HT1080 (cell line): ENCODE measurements around the gene PRKN. TPM values are rescaled to one million over a fixed set of nuclear protein-coding genes. Genes with fewer than 3 reads are reported as not detected.
"Not testable (repeated sequence)": the region's sequence is repeated elsewhere in the genome, so short reads cannot be mapped to it uniquely, and the experiment has no call there.

Experiments used
- DNase-seq: peaks from one replicate; pipeline ENCODE4 v3.0.0-alpha.2; 2015; ENCODE audit warnings: low read depth
- total RNA-seq: library from RNA; depleted of rRNA; stranded (reverse); fragments of >200 nt; shearing (Covaris generic); gene quantifications from 2 replicates; pipeline ENCODE4 v1.2.3, GENCODE V29; 2014

PRKN gene
- total RNA-seq, 1 experiment from 2014 or later = not detected

DNA sequence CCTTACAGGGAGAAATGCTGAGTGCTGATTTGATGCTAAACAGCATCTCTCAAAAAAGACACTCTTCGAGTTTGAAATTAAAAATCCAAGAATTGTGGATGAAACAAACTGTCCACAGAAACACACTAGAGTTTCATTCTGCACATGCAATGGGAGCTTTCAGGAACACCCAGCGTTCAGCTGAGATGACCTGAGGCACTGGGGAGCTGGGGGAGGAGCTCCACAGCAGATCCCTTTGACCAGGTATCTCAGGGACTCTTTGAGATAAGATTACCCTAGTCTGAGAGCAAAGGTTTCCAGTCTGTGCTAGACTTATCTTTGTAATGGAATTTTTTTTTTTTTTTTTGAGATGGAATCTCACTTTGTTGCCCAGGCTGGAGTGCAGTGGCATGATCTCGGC lies 1382.9 kb downstream of the PRKN start:
- DNase-seq = no peak

DNA sequence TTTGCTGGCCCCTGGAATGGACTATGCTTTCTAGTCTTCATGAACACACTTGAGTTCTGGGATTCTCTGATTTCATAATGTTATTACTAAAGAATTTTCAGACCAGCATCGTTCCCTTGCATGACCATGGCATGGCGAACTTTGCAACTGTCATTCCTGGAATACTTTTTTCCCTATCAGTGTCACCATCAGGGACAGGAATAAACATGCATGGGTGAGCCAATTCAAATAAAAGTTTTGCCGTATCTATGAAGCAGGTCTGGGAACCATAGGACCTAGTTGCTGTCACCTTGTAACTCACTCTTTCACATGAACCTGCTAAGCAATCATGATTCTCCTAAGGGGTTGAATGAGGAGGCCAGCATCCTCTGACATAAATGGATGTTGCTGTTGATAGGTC lies 1385.5 kb downstream of the PRKN start:
- no peak for DNase-seq

DNA sequence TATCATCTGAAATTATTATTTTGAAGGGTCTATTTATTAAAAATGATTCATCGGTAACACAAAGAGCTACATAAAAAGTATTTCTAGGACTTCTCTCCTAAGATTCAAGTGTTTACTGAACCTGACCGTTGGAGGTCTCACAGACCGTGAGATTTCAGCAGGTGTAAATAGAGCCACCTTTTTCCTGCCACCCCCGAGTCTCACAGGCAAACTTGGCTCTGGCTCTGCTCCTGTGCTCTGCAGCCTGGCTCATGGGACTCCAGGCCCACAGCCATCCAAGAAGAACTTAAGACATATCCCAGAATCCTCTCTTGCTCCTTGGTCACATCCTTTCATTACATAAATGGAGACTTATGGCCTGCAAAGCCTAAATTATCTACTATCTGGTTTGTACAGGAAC lies 1385.9 kb downstream of the PRKN start:
- DNase-seq = no peak

DNA sequence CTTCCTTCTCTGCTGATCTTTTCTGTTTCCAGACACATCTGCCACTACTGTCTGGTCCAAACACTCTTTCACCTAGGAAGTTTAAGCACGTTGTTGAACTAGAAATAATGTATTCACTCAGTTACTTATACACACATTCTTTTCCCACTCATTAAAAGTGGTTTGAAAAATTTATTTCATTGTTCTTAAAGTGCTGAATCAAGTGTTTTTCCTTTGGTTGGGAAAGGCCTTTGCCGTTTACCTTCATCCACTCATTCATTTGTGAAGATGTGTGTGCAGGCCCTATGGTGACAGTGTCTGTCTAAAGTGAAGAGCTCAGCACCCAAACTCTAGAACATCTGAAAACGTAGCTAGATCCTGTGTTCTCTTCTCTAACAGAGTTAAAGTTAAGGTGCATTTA lies 1389.6 kb downstream of the PRKN start:
- DNase-seq = no peak

DNA sequence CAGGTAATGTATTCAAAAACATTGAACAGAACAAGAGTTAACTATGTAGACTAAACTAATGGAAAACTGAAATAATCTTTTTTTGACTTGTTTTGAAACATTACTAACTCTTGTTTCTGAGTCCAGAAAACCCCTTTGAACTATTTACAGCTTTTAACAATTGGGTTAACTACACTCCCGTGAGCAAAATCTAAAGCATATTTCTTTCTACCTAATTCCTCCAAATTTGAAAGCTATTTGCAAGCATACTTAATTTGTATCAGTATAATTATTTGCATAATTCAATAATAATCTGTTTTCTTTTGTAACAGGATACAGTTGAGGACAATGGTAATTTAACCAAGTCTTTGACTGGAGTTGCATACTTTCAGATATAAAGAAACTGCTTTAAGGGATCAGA lies 1391.1 kb downstream of the PRKN start:
- DNase-seq = no peak

DNA sequence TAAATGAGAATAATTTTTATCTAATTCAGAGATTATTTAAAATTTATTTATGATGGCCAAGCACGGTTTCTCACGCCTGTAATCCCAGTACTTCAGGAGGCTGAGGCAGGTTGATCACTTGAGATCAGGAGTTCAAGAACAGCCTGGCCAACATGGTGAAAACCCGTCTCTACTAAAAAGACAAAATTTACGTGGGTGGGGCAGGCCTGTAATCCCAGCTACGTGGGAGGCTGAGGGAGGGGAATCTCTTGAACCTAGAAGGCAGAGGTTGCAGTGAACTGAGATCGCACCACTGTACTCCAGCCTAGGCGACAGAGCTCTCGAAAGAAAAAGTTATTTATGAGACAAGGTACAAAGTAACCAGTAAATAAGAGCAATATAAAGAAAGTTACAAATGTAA lies 1394.2 kb downstream of the PRKN start:
- no peak for DNase-seq

DNA sequence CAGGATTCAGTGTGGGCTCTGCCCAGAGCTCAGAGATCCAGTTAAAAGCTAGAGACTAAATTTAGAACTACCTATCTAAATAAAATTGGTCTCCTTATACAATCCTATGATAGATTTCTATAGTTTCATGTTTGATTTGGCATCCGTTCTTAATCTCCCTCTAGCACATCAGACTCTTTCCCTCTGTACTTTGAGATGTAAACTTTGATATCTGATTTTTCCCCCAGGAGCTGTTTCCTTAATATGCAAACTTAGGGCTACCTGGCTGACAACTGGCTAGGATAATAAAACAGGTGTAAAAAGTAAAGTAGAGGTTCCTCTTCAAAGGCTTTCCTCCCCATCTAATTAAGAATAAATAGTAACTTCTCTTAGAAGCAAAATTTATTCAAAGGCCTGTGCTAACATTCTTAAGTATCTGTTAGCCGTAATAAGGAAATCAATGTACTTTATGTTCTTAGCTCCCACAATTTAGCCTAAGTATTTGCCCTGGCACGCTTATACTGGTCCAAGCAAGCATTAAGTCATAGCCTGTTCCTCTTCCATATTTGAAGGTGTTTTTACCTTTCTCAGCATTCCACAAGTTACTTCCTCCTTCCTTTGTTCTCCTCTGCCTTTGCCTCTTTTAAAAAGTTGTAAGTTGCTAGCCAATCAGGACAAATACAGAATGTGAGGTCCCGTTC lies 1396.0 kb downstream of the PRKN start:
- DNase-seq = not testable (repeated sequence)

DNA sequence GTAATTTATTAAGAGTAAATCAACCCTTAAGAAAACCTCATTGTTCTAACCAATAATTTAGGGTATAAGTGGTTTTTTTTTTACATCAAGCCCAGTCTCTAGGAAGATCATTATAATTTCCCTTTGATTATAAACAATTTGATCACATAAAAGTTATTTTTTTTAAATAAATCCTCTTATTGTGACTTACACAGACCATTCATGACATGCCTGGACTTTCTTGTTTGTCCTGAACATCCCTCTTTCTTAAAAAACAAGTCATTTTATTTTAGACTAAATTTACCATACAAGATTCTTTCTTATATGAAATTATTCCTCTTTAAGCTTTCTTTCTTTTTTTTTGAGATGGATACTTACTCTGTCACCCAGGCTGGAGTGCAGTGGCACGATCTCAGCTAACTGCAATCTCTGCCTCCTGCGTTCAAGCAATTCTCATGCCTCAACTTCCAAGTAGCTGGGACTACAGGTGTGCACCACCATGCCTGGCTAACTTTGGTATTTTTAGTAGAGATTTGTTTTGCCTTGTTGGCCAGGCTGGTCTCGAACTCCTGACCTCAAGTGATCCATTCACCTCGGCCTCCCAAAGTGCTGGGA lies 1400.1 kb downstream of the PRKN start:
- DNase-seq = no peak

DNA sequence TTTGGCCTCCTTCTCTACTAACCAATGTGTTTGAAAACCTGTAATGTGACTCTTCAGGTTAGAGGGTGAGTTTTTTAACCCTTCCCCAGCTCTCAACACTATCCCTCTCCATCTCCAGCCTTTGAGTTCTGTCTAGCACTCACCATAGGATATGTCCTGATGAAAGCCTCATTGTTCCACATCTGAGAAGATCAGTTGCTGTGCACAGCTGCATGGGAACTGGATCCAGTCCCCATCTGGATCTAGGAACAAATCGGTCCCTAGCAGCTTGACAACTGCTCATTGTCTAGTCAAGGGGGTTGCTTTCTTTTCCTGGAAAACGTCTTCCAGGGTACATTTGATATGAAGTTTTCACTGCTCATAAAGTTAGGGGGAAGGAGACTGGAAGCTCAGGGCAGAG lies 1408.3 kb downstream of the PRKN start:
- DNase-seq = no peak

DNA sequence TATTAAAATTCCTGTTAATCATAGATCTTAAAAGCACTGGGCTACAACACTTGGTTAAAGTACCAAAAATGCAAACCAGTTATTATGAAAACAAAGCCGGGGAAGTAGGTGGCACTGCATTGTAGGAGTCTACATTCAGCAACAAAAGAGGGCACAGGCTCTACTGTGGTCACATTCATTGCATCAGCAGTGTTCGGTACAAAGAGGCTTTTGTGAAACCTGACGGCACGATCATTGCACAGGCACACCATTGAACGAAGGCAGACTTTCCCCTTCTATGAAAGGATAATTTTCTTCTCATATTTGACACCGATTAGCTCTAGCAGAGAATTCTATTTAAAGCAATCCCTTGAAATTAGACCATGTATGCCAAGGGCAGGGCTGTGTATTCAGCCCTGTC lies 1409.1 kb downstream of the PRKN start:
- DNase-seq = no peak

DNA sequence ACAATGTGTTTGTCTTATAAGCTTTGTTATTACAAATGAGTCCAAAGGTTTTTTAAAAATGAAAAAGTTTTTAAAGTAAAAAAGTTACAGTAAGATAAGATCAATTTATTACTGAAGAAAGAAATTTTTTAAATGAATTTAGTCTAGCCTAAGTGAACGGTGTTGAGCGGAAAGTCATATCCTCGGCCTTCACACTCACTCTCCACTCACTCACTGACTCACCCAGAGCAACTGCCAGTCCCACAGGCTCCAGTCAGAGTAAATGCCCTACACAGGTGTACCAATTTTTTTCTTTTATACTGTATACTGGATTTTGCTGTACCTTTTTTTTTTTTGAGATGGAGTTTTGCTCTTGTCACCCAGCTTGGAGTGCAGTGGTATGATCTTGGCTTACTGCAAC lies 1411.0 kb downstream of the PRKN start:
- peak; percentile 57 for DNase-seq

DNA sequence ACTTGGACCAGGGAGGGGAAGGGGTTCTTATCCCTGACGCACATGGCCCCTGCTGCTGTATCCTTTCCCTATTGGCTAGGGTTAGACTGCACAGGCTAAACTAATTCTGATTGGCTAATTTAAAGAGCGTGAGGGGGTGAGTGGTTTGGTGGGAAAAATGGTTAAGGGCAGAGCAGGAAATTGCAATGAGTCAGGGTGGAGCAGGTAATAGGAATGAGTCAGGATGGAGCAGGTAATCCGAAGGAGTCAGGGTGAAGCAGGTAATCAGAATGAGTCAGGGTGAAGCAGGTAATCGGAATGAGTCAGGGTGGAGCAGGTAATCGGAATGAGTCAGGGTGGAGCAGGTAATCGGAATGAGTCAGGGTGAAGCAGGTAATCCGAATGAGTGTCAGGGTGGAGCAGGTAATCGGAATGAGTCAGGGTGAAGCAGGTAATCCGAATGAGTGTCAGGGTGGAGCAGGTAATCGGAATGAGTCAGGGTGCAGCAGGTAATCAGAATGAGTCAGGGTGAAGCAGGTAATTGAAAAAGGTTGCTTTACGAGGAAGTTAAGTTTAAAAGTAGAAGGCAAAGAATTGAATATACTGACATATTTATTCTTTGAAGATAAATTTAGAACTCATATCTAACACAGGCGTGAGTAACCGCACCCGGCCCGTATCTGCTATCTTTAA lies 1412.2 kb downstream of the PRKN start:
- DNase-seq = not testable (repeated sequence)

DNA sequence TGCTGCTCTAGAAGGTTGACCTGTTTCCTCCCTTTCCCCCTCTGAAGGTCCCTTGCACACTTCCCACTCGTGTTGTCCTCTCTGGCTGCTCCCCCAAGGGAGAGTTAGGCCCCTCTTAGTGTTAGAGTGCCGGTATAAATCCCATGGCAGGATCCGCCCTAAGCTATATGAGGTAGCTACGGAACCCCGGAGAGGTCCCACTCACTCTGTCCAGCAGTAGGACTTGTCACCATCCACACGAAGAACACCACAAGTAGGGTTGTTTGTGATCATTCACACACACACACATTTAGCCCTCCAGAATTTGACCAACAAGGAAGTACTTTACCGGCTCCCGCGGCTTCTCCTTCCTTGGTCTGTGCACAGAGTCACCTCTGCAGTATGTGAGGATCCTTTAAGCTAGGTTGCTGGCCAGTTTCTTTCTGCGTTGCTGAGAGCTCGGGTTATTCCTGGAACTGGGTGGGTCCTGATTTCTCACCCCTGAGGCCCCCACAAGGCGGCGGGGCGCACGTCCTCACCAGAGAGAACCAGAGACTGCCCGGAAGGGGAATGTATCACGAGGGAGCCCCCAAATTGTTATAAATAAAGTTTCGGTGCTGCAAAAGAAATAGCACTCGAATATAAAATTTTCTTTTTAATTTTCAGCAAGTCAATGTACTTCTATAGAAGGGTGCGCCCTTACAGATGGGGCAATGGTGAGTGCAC lies 1412.9 kb downstream of the PRKN start:
- not testable (repeated sequence) for DNase-seq

DNA sequence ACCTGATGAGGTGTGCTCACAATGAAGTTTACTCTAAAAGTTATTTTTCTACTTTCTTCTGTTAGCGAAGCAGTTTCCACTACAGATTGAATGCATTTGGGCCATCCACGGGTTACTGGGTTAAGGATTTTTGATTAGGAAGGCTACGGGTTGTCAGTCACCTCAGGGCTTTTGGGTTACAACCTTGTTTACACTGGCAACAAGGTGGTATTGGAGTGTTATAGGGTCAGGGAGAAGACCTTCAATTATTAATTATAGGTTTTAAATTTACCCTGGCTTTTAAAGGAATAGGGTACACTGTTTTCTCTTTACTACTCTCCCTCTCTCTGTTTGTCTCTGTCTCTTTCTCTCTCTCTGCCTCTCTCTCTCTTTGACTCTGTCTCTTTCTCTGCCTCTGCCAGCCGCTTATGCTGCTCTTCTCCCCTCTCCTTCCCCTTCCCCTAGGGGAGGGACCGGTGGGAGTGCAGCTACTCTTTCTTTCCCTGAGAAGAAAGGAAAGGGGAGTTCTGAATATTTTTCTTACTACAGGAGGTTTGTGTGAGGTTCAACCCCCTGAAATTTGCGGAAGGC lies 1413.5 kb downstream of the PRKN start:
- DNase-seq = no peak

DNA sequence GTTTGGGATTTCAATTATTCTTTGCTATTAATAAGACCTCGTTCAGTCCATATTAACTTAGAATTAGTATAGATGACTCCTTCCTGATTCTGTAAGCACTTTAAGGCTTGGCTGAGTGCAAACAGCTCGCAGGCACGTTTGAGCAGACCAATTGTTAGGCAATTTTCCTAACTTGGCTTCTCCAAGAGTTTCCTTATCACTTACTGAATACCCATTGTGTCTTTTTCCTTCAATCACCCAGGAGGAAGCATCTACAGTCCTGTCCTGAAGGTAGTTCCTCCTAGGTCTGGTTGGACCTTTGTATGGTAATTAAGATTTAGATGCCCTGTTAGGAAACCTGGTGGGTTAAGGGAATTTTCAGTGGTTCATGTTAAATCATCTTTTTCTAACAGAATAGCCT lies 1414.1 kb downstream of the PRKN start:
- DNase-seq = not testable (repeated sequence)

DNA sequence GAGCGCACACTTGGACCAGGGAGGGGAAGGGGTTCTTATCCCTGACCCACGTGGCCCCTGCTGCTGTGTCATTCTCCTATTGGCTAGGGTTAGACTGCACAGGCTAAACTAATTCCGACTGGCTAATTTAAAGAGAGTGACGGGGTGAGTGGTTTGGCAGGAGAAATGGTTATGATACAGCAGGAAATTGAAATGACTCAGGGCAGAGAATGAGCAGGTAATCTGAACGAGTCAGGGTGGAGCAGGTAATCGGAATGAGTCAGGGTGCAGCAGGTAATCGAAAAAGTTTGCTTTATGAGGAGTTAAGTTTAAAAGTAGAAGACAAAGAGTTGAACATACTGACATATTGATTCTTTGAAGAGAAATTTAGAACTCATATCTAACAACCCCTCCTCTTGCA lies 1417.8 kb downstream of the PRKN start:
- DNase-seq = peak; percentile 45

DNA sequence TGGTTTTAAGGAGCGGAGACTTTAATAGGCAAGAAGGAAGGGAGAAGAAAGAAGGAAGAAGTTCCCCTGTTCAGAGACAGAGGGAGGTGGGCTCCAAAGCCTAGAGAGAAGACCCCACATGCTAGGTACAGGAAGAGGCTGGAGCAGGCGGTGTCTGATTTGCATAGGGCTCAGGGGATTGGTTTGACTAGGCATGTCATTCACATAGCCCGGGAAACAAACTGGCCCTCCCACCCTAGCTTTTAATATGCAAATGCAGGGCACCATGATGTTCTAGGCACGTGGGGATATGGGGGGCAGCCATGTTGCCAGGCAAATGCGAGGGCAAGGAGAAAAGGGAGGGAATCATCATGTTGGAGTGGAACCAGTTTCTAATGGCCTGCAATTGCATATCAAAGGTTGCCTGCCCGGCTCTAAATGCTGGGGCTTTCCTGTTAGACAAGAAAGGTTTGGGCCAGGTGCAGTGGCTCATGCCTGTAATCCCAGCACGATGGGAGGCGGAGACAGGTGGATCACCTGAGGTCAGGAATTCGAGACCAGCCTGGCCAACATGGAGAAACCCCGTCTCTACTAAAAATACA lies 1419.4 kb downstream of the PRKN start:
- no peak for DNase-seq

DNA sequence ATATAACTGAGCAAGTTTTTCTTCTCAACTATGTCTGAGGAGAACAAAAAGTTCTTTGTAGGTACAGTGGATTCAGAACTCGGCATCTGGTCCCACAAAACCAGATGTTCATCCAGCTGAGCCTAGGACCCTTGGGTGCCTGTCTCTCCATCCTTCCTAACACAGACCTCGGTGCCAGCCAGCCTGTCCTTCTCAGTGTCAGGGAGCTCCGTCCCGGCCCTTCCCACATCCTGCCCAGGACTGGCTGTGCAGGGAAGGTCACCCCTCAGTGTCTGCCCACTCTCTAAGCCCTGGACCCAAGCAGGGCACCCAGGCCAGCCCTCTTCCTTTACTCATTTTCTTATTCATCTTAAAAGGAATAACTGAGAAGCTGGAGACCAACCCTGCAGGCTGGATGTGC lies 1421.7 kb downstream of the PRKN start:
- no peak for DNase-seq

DNA sequence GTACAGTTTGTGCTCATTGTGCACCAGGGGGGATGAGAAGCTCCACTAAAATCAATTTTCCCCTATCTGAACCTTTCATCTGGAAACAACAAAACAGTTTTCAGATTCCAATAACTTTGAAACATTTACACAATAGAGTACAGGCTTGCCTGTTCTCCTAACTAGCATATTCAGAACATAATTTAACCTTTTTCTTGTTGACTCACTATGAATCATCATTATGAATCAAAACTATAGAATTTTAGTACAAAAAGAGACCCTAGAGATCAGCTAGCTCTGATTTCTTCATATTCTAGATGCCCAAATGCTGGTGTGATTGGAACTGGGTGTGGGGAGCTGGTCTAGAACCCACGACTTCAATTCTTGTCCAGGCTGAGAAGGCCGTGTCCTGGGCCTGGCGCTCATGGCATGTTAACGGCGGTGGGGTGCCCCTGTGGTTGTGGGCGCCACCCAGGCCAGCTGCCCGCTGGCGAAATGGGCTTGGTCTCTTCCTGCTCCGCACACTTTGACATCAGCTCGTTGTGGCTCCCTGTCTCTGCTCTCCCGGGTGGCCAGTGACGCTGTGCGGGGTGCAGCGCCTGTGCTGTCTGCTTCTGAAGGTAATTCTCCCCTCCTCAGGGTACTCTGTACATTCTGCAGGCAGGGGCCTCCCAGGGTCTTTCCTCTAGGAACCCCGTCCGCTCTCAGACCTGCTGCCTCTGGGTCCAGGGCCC lies 1423.8 kb downstream of the PRKN start:
- peak; percentile 43 for DNase-seq

DNA sequence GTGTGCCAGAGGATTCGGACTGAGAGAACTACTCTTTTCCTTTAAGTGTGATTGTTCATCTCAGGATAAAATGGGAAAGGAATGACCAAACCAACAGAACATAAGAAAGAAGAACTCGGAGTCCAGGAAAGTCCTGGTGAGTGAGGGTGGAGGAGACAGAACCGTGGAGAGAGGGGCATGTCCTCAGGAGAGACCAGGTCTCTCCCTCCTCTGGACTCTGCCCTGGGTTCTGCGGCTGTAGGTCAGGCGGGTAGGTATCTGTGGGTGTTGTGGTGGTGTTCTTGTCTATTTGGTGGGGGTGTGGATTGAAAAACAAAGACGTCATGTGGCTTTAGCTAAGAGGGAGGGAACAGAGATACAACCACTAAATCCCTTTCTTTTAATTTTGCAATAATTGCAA lies 1424.6 kb downstream of the PRKN start:
- no peak for DNase-seq

DNA sequence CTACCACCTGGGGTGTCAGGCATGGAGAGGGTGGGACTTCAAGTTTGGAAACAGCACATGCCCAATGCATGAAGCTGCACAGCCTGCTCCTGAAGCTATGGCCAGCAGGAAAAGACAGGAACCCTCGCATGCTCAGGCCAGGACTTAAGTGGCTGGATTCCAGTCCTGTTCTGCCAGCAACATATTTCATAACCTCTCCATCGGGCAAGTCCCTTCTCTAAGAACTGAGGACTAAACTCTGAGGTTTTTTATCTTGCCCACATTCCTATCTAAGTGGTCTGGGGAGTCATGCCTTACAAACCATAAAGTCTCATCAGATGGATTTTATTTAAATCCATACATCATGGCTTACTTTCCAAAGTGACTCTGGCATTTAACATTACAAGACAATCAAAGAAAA lies 1426.2 kb downstream of the PRKN start:
- DNase-seq = peak; percentile 22
